Measurements from ENCODE around the gene C2orf15.
"Not testable (repeated sequence)": the region's sequence is repeated elsewhere in the genome, so short reads cannot be mapped to it uniquely, and the experiment has no call there.

The C2orf15 gene

DNA sequence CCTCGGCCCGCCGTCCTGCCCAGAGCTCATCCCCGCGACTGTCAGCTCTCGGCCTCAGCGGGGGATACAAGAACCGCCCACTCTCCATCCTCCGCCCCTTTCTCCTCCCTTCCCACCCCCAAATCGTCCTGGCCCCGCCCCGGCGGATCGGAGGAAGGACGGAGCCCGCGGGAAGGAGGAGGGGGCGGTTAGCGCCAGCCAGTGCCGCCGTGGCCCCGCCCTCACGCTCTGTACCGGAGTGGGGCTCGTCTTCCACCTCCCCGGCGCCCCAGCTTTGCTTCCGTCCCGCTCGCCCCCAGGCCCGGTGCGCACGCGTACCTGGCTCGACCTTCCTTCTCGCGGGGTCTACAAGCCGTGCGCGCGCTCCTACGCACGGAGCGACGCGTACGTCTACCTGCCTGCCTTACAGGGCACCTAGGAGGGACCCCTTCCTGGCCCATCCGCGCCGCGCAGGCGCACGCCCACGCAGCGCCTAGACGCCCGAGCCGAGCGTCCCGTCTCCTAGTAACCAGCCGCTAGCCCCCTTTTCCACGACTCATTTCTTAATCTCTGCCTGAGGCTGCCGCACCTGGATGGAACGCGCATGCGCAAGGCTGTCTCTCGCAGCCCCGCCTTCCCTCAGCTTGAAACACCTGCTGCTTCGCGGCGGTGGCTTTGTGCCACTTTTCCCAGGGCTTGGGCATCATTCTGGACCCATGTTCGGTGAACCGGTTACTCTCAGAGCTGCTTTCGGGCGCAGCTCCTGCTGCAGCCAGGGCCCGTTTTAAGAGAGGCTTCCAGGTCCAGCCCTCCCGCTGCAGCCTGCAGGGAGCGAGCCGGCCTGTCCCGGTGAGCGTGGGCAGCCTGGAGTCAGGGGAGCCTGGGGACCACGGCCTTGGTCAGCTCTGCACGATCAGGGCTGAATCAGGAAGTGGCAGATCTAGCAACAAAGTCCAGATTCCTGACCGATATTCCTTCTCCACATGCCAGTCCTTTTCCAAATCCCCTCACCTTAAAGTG lies at the start of gene C2orf15:
Gene C2orf15 (plus strand): TSS at position 598 of the 999 bp plus-strand sequence. CDS start 8,852 bp downstream, outside the sequence.
- DNase-seq (ENCODE audit: low read depth in 2 of 2) = peak; percentile 95

- DNase-seq (ENCODE audit: low read depth in 2 of 2) = no peak
Observed at GRCh38 chr2:99096728-99097127, 44.8 kb upstream of the C2orf15 start.

GRCh38 chr2:99101697-99102096 lies 39.8 kb upstream of the C2orf15 start:
- no peak for DNase-seq (ENCODE audit: low read depth in 2 of 2)

DNA sequence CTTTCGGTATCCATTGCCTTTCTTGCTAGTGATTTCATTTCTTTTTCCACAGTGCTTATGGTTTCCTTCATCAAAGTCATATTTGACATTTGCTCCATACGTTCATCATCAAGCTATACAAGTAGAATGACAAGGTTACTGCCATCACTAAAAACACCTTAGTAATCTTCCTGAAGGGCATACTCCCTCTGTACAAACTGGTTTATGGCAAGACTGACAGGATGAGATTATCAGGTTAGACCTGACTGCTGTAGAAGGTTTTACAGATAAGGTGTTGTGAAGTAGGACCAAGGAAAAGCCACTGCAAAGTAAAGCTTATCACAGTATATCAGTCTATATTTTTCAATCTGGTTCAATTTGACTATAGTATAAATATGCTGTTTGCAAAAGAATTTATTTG lies 37.5 kb upstream of the C2orf15 start:
- no peak for DNase-seq (ENCODE audit: low read depth in 2 of 2)

GRCh38 chr2:99106913-99107312 lies 34.6 kb upstream of the C2orf15 start:
- DNase-seq (ENCODE audit: low read depth in 2 of 2) = no peak

- no peak for DNase-seq (ENCODE audit: low read depth in 2 of 2)
Observed at GRCh38 chr2:99111236-99111635, 30.3 kb upstream of the C2orf15 start.

- DNase-seq (ENCODE audit: low read depth in 2 of 2) = no peak
Observed at GRCh38 chr2:99111945-99112344, 29.6 kb upstream of the C2orf15 start.

DNA sequence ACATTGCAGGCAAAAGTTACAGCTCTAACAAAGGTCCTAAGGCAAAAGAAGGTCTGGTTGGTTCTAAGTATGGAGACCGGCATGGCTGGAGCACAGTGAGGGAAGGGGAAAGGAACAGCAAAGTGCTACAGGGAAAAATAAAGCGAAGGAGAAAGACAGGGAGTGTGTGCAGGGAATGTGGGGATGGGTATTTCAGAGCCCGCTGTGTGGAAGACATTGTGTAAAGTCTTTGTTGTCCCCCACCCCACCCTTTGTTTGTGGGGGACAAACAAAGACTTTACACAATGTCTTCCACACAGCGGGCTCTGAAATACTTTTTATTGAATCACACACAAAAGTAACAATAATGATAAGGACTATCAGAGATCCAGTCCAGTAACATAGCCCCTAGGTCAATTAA lies 28.9 kb upstream of the C2orf15 start:
- DNase-seq (ENCODE audit: low read depth in 2 of 2) = no peak

GRCh38 chr2:99127981-99128380 lies 13.5 kb upstream of the C2orf15 start:
- no peak for DNase-seq (ENCODE audit: low read depth in 2 of 2)

- not testable (repeated sequence) for DNase-seq (ENCODE audit: low read depth in 2 of 2)
Observed at GRCh38 chr2:99135044-99135556, 6.4 kb upstream of the C2orf15 start.

DNA sequence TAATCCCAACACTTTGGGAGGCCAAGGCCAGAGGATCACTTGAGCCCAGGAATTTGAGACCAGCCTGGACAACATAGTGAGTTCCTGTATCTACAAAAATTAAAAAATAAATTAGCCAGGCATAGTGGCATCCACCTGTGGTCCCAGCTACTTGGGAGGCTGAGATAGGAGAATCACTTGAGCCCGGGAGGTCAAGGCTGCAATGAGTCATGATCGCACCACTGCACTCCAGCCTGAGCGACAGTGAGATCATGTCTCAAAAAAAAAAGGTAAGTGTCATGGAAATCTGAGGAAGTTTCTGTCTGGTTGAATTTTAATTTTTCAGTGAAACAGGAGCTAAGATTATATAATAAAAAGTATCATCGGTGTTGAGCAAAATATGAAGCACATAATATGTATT lies 2.5 kb upstream of the C2orf15 start:
- no peak for DNase-seq (ENCODE audit: low read depth in 2 of 2)

DNA sequence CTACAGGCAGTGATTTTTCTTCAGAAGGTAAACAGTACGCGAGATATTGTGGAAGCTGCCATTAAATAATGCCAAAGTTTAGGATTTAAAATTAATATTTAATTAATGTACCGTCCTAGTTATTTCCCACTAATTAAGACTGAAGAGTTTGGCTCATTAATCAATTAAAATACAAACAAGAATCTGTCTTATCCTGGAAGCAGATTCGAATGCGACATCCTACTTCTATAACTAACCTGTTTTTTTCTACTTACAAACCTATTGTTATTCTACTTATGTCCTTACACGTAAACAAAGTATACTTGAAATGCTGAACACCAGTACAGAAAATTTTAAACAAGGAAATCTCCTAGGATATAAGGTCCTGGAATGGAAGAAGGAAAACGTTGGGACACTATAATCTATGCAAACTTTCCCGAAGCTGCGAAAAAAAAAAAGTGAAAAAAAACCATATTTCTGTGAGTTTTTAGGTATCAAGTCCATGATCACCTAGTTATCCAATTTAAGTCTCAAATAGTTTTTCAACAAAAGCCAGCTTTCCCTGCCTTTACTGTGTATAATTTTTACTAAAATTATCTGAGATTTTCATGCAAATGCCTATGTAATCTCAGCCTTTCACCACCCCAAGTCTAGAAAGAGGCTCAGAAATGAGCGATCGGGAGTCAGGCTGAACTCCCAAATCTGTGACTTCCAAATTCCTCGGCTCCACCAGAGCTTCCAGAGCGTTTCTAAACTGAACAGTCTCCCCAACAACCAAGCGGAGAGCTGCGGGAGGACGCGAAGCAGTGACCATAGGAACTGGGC lies 1.2 kb upstream of the C2orf15 start:
- DNase-seq (ENCODE audit: low read depth in 2 of 2) = no peak

DNA sequence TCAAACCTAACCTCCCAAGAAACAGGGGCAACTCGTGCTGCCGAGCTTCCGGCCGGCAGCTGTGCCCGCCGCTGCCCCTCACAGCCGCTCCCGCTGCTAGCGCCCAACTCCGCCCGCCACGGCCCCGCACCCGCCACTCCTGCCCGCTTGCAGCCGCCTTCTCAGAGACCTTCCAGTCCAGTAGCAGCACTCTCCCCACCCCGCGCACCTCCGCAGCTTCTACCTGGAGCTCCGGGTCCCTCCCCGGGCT lies 722 bp upstream of the C2orf15 start:
- DNase-seq (ENCODE audit: low read depth in 2 of 2) = no peak

GRCh38 chr2:99150706-99151105 lies 9.2 kb downstream of the C2orf15 start:
- no peak for DNase-seq (ENCODE audit: low read depth in 2 of 2)

GRCh38 chr2:99152199-99152895 lies 10.8 kb downstream of the C2orf15 start:
- no peak for DNase-seq (ENCODE audit: low read depth in 2 of 2)

GRCh38 chr2:99153921-99154604 lies 12.6 kb downstream of the C2orf15 start:
- no peak for DNase-seq (ENCODE audit: low read depth in 2 of 2)

DNA sequence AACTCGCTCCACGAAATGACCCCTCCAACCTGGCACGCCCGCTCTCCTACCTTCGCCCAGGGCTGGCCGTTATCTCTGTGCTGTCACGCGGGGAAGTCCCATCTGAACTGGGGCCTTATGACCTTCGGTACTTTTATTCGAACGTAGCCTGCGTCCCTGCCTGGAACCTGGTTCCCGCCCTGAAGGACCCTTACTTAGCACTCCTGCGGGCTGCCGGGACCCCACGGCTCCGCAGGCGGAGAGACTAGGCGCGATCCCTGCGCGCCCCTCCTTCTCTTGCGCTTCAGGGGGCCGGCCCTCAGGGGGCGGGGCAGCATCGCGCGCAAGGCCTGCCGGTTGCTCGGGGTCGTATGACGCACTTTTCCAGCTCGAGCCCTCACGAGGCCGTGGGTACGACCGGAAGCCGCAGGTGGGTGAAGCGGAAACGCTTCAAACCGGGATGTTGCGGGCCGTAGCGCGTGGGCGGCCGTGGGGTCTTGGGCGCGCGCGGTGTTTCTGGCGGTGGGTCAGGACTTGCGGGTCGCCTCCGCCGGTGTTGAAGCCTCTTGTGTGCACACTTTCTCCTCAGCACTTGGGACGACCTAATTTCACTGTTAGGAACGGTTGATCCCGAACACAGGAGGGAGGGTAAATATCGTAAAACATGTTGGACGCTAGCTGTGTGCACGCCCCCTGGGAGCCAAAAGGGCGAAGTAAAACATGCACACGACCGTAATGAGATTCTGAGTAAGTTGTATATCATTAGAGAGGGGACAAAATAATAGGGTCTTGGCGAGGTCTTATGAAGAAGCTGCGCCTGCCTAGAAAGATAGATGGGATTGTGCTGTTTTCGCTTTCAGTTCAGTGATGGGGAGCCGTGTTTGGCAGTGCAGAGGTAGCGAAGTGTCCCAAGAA lies 13.4 kb downstream of the C2orf15 start, which contains the start of the genes LIPT1 and TSGA10:
Gene LIPT1 (plus strand): TSS at position 325 of the 894 bp plus-strand sequence. CDS start 6,991 bp downstream, outside the sequence.
Gene TSGA10 (minus strand): TSS at position 300 of the 894 bp plus-strand sequence. CDS start 45,503 bp downstream, outside the sequence.
- peak; percentile 83 to 89 for DNase-seq (ENCODE audit: low read depth in 2 of 2)

DNA sequence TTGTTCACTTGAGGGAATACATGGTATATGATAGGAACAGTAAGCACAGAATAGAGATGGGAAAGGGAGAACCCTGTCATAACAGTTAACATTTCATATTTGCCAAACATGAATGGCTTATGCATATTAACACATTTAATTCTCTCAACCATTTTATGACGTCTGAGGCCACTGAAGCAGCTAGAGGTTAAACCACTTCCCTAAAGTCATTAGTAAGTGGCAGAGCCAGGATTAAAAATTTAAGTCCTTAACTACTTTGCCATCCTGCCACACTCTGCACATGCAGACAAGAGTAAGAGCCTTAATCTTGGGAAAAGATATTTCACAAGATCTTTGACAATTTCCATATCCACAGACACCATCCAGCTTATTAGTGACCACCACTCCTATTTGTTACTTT lies 15.4 kb downstream of the C2orf15 start:
- no peak for DNase-seq (ENCODE audit: low read depth in 2 of 2)

- DNase-seq (ENCODE audit: low read depth in 2 of 2) = no peak
Observed at GRCh38 chr2:99158599-99158998, 17.1 kb downstream of the C2orf15 start.

DNA sequence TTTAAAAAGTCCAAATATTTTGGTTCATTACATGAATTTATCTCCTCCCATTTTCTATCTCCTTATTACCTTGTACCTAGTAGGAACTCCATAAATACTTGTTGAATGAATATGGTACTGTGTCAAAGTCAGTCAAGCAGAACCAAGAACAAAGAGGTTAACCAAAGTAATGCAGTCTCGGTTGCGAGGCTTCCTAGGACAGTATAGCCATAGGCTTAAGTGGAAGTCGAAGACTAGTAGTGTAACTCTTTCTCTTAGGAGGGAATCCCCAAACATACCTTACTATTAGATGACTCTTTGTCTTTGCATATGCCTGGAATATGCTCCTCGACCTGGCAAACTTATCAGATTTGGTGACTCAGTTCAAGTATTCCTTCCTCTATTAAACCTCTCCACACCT lies 18.1 kb downstream of the C2orf15 start:
- no peak for DNase-seq (ENCODE audit: low read depth in 2 of 2)

Measured in stimulated activated CD4-positive, alpha-beta T cell treated with anti-CD3 and anti-CD28 coated beads, Interleukin-4, amount 100 ng/mL, for 48 hours (primary cell).